HUES48 (cell line): Measurements from ENCODE around the gene ZNF512.

ENCODE experiments used
- H3K27ac ChIP-seq: one replicate; pipeline ENCODE4 v1.7.0; 2013; ENCODE audit warnings: low read depth, low read length, inconsistent platforms
- H3K27me3 ChIP-seq: 2 replicates; pipeline ENCODE4 v1.6.1; 2013; ENCODE audit warnings: mild to moderate bottlenecking, low read length; ENCODE audit not compliant: control insufficient read depth, insufficient read depth
- H3K36me3 ChIP-seq: 2 replicates; pipeline ENCODE4 v1.6.1; 2013; ENCODE audit warnings: low read length; ENCODE audit not compliant: control insufficient read depth, insufficient read depth
- H3K4me1 ChIP-seq: 2 replicates; pipeline ENCODE4 v1.6.1; 2013; ENCODE audit warnings: mild to moderate bottlenecking, low read length; ENCODE audit not compliant: control insufficient read depth, insufficient read depth
- H3K4me3 ChIP-seq: 2 replicates; pipeline ENCODE4 v1.5.1; 2013; ENCODE audit warnings: mild to moderate bottlenecking, low read depth, low read length
- H3K9ac ChIP-seq: 2 replicates; pipeline ENCODE4 v1.6.1; 2013; ENCODE audit warnings: mild to moderate bottlenecking, low read depth, low read length, moderate library complexity
- H3K9me3 ChIP-seq: 2 replicates; pipeline ENCODE4 v1.6.1; 2013; ENCODE audit warnings: low read length; ENCODE audit not compliant: control insufficient read depth, insufficient read depth

Gene ZNF512

GRCh38 chr2:27655155-27655951, 72.5 kb downstream of the ZNF512 start:
- H3K36me3 ChIP-seq, result peaks cover 90% of the 10 kb centered on the region
- H3K9me3 ChIP-seq, result no peaks in the 10 kb centered on the region
- peak overlapping the region; percentile 84 for H3K27ac ChIP-seq
- H3K27me3 ChIP-seq, result no peaks in the 10 kb centered on the region
- peaks cover 9% of the 10 kb centered on the region for H3K4me1 ChIP-seq
- no peak overlapping the region for H3K4me3 ChIP-seq
- H3K9ac ChIP-seq, result 0 out of 2 replicates have a peak overlapping the region, but pooled peaks have one; percentile 7

- no peak overlapping the region for H3K4me3 ChIP-seq
- H3K9ac ChIP-seq, result no peak overlapping the region
- H3K4me1 ChIP-seq, result no peaks in the 10 kb centered on the region; the same call in 1 of the 2 replicates
- H3K36me3 ChIP-seq, result peaks cover 57% of the 10 kb centered on the region
- no peak overlapping the region for H3K27ac ChIP-seq
- H3K9me3 ChIP-seq, result no peaks in the 10 kb centered on the region
- H3K27me3 ChIP-seq, result no peaks in the 10 kb centered on the region
Measured at GRCh38 chr2:27661371-27661770, 78.5 kb downstream of the ZNF512 start.

- peak within 1 kb of the TSS; percentile 83 for H3K27ac ChIP-seq
- H3K27me3 ChIP-seq, result no peaks in the 10 kb centered on the region
- H3K9me3 ChIP-seq, result no peaks in the 10 kb centered on the region
- H3K4me1 ChIP-seq, result no peaks in the 10 kb centered on the region; the same call in 1 of the 2 replicates
- peak within 1 kb of the TSS; percentile 89 for H3K9ac ChIP-seq
- H3K36me3 ChIP-seq, result peaks cover 48% of the 10 kb centered on the region
- peak within 1 kb of the TSS; percentile 96 for H3K4me3 ChIP-seq
Measured at GRCh38 chr2:27663285-27664153, 80.7 kb downstream of the ZNF512 start, which contains the start of the genes SLC4A1AP and SUPT7L. Gene SLC4A1AP (plus strand): TSS chr2:27663889. CDS start chr2:27663915, 26 bp downstream. Gene SUPT7L (minus strand): TSS chr2:27663614. CDS start chr2:27662192, 1,422 bp downstream.

- H3K4me1 ChIP-seq, result no peaks in the 10 kb centered on the region; the same call in 1 of the 2 replicates
- H3K4me3 ChIP-seq, result peak overlapping the region; percentile 96
- peak overlapping the region; percentile 83 for H3K27ac ChIP-seq
- H3K9ac ChIP-seq, result peak overlapping the region; percentile 89
- H3K9me3 ChIP-seq, result no peaks in the 10 kb centered on the region
- no peaks in the 10 kb centered on the region for H3K27me3 ChIP-seq
- peaks cover 51% of the 10 kb centered on the region for H3K36me3 ChIP-seq
Measured at GRCh38 chr2:27664154-27664574, 81.3 kb downstream of the ZNF512 start.

- Histone ChIP-seq H3K36me3 (peaks cover 50% of the 10 kb centered on the region), H3K27me3 (no peaks in the 10 kb centered on the region), H3K4me3 (peak overlapping the region; percentile 96), H3K4me1 (no peaks in the 10 kb centered on the region; the same call in 1 of the 2 replicates), H3K9ac (no peak overlapping the region), H3K27ac (no peak overlapping the region), H3K9me3 (no peaks in the 10 kb centered on the region)
Measured at GRCh38 chr2:27664622-27665363, 82.0 kb downstream of the ZNF512 start.

GRCh38 chr2:27667446-27667845, 84.6 kb downstream of the ZNF512 start:
- no peak overlapping the region for H3K9ac ChIP-seq

GRCh38 chr2:27671235-27671634, 88.4 kb downstream of the ZNF512 start:
- Histone ChIP-seq H3K36me3 (peaks cover 71% of the 10 kb centered on the region), H3K4me1 (no peaks in the 10 kb centered on the region), H3K27ac (no peak overlapping the region), H3K27me3 (no peaks in the 10 kb centered on the region), H3K9me3 (no peaks in the 10 kb centered on the region), H3K4me3 (no peak overlapping the region), H3K9ac (no peak overlapping the region)

More at GRCh38 chr2:27667446-27667845, 84.6 kb downstream of the ZNF512 start:
- Histone ChIP-seq H3K4me3 (no peak overlapping the region), H3K36me3 (peaks cover 41% of the 10 kb centered on the region), H3K27me3 (no peaks in the 10 kb centered on the region), H3K9me3 (no peaks in the 10 kb centered on the region), H3K4me1 (no peaks in the 10 kb centered on the region; the same call in 1 of the 2 replicates), H3K27ac (no peak overlapping the region)
